M059J (cell line): ENCODE results near the gene CYCS. TPM values are rescaled to one million over a fixed set of nuclear protein-coding genes. Genes with fewer than 3 reads are reported as not detected.
"Not testable (repeated sequence)": the region's sequence is repeated elsewhere in the genome, so short reads cannot be mapped to it uniquely, and the experiment has no call there.

ENCODE experiments used
- DNase-seq: peaks from one replicate; pipeline ENCODE4 v3.0.0-alpha.2; 2012; ENCODE audit warnings: low read depth
- total RNA-seq: library from RNA; depleted of rRNA; stranded (reverse); fragments of >200 nt; shearing (Covaris generic); gene quantifications from 2 replicates; pipeline ENCODE4 v1.2.3, GENCODE V29; 2014

CYCS gene
- total RNA-seq, 1 experiment from 2014 or later: 215 TPM

- no peak for DNase-seq
Measured at GRCh38 chr7:25118048-25118753, 6.9 kb downstream of the CYCS start.

DNA sequence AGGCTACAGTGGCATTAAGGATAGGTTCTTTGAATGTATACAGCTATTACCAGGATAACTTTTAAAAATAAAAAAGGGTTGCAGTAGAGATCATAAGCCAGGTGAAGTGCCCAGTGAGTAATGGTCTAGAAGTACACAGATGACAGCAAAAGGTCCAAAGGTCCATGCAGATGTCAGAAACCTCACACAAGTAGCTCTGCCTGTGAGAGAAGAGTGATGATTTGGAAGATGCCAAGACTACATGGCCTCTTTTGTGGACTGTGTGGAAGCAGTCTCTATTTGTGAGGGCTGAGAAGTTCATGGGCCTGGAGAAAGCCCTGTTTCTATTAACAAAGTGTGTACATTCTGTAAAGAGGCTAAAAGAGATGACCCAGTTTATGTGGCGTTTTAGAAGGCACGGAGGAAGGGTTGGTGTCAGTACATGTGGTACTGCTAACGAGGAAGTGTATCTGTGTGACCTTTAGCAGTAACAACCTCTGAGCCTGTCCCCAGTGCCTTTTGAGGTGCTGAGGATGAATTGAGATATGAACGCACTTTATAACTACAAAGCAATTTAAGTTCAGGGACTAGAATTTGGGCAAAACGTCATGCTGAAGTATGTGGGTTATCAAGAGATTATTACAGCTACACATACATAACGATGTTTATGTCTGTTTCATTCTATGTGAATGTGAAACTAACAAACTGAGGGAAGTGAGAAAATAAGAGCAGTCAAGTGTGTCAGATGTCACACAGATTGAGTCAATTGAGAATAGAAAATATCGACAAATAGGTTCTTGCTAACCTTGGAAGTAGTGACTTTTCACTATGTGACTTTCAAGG lies 7.6 kb downstream of the CYCS start:
- DNase-seq: no peak

DNA sequence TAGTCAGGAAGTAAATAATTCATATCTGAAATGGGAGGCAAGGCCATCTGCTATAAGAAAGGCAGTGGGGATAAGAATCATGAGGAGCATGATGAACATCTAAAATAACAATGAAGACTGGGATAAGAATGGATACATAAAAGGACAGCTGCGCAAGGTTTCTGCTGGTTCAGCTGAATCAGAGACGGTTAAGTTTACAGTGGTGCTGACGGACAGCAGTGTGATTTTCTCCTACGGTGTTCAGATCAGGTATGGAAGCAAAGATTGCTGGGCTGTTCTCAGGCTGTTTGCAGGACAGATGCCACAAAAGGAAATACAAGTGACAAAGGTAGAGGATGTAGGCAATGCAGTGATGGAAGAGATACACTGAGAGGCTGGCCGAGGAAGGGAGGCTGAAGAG lies 8.4 kb downstream of the CYCS start:
- no peak for DNase-seq

DNA sequence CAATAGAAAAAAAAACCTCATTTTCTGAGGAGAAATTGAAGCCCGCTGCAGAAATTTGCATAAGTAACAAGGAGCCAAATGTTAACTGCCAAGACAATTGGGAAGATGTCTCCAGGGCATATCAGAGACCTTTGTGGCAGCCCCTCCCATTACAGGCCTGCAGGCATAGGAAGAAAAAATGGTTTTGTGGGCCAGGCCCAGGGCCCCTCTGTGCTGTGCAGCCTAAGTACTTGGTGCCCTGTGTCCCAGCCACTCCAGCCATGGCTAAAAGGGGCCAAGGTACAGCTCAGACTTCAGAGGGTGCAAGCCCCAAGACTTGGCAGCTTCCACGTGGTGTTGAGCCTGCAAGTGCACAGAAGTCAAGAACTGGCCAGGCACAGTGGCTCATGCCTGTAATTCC lies 14.5 kb downstream of the CYCS start:
- not testable (repeated sequence) for DNase-seq

DNA sequence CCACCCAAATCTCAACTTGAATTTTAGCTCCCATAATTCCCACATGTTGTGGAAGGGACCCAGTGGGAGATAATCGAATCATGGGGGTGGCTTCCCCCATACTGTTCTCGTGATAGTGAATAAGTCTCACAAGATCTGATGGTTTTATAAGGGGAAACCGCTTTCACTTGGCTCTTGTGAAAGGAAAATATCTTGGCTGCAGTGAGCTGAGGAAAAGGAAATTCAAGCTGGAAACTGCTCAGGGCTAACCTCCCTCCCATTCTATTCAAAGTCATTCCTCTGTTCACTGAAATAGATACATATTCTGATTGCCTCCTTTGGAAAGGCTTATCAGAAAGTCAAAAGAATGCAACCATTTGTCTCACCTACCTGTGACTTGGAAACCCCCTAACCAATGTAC lies 15.8 kb downstream of the CYCS start:
- no peak for DNase-seq

DNA sequence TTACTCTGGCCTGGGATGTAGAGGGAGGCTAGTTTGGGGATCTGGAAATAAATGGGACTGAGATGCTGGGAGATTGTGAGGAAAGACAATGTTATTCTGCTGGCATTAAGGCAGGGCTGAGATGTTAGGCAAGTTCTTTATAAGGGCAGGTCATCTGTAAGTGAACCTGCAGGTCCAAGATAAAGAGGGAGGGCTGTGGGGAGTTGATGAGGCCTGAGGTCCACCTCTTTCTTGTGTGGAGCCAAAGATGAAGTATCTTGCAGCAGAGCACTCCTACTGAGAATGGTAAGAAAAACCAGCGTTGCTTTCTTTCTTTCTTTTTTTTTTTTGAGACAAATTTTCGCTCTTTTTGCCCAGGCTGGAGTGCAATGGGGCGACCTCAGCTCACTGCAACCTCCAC lies 19.1 kb downstream of the CYCS start:
- DNase-seq: no peak

- no peak for DNase-seq
Measured at GRCh38 chr7:25103773-25104172, 21.3 kb downstream of the CYCS start.

GRCh38 chr7:25101817-25102216 lies 23.2 kb downstream of the CYCS start:
- DNase-seq: no peak

DNA sequence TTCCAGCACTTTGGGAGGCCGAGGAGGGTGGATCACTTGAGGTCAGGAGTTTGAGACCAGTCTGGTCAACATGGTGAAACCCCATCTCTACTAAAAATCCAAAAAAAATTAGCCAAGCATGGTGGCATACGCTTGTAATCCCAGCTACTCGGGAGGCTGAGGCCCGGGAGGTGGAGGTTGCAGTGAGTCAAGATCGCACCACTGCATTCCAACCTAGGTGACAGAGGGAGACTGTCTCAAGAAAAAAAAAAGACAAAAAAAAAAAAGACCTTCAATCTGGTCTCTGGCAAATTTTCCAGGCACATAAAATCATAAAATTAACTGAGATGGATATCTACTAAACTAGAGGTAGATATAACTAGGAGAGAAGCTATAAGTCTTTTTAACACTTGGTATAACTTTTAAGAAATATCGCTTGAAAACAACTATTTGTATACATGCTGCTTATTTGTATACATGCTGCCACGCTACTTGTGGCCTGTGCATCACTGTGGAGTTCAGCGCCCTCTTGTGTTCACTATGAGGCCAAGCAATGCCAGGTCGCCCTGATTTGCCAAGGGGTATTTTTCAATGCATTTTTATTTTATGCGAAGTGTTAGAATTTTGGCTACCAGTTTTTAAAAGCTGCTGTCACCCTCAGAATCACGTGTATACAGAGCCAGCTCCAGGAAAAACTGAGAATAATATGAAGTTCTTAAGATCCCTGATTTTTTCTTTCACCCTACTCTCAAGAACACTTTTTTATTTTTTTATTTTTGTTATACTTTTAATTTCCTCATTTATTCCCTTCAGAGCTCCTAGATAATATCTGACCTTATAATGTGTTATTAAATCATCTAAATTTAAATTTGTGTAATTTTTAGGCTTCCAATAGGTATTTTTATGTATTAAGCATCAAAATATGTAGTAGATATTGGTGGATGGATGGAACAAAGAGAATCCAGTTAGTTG lies 26.7 kb downstream of the CYCS start:
- peak; percentile 62 for DNase-seq

DNA sequence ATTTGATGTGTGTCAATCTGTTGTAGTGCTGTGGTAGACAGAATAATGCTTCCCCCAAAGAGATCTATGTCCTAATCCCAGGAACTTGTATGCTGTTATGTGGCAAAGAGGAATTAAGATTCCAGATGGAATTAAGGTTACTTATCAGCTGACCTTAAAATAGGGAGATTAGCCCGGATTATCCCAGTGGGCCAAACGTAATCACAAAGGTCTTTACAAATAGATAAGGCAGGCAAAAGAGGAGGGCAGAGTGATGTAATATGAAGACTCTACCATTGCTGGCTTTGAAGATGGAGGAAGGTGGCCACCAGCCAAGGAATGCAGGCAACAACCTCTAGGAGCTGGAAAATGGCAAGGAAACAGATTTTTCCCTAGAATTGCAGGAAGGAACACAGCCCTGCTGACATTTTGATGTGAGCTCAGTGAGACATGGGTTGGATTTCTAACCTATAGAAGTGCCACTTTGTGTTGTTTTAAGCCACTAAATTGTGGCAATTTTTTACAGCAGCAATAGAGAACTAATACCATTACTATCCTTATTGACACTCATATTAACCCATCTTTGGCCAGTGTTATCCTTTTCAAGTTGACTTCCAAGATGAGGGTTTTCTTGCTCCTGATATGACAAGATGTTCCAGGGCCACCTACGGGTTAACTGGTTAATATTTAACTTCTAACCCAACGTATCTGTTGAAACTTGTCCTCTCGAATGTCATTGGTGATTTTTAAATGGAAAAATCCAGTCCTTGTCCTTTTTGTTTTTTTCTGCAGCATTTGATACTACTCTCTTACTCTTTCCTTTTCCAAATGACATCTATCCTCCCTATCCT lies 29.3 kb downstream of the CYCS start:
- no peak for DNase-seq

GRCh38 chr7:25093268-25093826 lies 31.7 kb downstream of the CYCS start:
- DNase-seq: peak; percentile 85

- DNase-seq: no peak
Measured at GRCh38 chr7:25091779-25092178, 33.3 kb downstream of the CYCS start.

- no peak for DNase-seq
Measured at GRCh38 chr7:25091176-25091575, 33.9 kb downstream of the CYCS start.

DNA sequence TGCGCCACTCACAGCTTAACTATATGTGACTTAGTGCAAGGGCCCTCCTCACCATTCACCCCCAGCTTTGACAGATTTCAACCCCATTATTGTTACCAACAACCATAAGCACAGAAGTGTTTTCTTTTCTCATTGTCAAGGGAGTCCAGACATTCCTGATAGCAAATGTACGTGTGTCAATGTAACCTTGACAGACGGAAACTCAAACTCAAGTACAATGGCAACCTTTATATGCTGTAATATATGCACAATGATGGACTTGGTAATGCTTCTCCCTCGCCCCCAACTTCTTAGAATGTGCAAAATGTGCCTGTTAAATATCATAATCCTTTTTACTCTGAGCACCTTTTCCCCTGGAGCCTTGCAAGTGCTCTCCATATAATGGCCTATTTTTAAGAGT lies 34.7 kb downstream of the CYCS start:
- DNase-seq: no peak

DNA sequence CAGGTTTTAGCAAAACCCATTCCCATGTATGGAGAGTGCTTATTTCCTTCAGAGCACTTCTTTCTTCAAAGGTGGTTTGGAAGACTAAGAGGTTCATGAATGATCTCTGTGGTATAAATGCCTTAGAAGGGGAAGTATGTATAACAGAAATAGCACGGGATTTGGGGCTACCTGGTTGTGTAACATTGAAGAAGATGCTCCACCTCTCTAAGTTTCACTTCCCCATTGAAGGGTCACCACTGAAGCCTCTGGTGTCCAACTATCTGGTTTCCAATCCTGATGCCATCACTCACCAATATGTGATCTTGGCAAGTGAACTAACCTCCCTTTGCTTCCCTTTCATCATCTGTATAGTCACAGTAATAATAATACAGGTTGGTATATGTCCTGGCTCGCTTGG lies 37.2 kb downstream of the CYCS start:
- DNase-seq: no peak

DNA sequence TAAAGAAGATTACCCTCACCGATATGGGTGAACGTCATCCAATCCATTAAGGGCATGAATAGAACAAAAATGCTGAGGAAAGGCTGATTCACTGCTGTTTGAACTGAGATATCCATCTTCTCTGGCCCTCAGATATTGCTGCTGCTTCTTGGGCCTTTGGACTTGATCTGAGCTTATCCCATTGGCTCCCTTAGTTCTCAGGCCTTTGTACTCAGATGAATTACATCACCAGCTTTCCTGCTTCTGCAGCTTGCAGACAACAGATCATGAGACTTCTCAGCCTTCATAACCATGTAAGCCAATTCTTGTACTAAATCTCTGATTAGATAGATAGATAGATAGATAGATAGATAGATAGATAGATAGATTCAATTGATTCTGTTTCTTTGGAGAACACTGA lies 40.2 kb downstream of the CYCS start:
- no peak for DNase-seq

GRCh38 chr7:25083201-25083600 lies 41.9 kb downstream of the CYCS start:
- DNase-seq: peak; percentile 24

DNA sequence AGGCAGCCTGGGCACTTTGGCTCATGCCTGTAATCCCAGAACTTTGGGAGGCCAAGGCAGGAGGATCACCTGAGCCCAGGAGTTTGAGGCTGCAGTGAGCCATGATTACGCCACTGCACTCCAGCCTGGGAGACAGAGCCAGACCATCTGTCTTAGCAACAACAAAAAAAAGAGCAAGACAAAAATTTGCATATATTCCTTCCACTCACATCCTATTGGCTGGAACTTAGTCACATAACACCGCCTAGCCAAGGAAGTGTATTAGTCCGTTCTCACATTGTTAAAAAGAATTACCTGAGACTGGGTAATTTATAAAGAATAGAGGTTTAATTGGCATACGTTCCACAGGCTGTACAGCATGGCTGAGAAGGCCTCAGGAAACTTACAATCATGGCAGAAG lies 43.0 kb downstream of the CYCS start:
- DNase-seq: not testable (repeated sequence)

GRCh38 chr7:25077096-25077495 lies 48.0 kb downstream of the CYCS start:
- no peak for DNase-seq

DNA sequence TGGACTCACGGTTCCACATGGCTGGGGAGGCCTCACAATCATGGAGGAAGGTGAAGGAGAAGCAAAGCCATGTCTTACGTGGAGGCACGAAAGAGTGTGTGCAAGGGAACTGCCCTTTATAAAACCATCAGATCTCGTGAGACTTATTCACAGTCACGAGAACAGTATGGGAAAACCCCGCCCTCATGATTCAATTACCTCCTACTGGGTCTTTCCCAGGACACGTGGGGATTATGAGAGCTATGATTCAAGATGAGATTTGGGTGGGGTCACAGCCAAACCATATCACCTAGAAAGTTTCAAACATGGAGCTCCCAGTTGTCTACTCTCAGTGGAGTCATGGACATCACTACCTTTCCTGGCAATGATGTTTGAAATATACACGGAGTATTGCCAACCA lies 49.6 kb downstream of the CYCS start:
- peak; percentile 10 for DNase-seq

- peak; percentile 83 for DNase-seq
Measured at GRCh38 chr7:25073451-25073850, 51.6 kb downstream of the CYCS start.
